GM21423 (cell line): ENCODE data around the gene NCF4.

Experiments
- ATAC-seq: cut with Tn5 transposase; IDR thresholded peaks from one replicate; pipeline ENCODE4 v1.9.1; 2021; ENCODE audit warnings: mild to moderate bottlenecking, moderate library complexity; ENCODE audit not compliant: unreplicated experiment

The NCF4 gene

DNA sequence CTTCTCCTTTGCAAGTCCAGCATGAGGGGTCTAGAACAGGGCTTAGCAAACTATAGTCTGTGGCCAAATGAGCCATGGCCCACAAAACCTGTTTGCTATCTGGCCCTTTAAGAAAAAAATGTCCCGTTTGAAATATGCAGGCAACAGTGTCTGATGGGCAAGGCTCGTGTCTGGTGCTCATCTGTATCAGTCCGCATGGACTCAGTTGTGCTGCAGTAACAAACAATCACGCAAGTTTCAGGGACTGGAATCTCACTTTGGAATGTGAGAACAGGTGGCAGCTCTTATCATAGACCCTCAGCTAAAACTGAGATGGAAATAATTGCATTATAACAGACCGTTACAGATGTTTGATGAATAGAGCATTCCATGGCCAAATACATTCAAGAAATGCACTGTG lies 24.9 kb upstream of the NCF4 start:
- no peak for ATAC-seq

DNA sequence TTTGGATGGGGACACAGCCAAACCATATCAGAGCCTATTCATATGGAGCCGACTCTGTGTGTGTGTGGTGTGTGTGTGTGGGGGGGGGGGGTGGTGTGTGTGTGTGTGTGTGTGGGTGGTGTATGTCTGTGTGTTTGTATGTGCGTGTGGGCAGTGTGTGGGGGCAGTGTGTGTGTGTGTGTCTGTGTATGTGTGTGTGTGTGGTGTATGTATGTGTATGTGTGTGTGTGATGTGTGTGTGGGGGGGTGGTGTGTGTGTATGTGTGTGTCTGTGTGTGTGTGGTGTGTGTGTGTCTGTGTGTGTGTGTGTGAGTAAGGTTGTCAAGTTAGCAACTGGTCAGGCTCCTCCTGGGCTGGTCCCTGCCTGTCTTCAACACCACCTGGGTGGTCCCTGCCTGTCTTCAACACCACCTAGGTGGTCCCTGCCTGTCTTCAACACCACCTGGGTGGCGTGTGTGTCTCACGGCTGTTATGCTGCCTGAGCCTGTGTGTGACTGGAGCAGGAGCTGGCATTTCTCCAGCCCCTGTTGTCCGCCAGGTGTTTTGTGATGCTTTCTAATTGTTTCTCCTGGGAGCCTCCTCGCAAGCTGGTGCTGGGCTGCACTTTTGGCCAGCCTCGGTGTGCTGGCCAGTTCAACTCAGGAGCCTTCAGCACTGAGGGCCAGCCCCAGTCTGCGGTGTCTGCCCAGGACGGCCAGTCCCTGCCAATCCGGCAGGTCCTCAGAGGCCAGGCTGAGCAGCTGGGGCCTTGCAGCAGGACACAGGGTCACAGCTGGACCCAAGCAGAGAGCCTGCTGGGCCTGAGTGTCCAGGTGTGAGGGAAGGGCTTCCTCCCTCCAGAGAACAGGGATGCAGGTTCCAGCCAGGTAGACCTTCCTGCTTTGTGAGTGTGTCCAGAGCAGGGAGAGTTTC lies 22.4 kb upstream of the NCF4 start:
- ATAC-seq: no peak

DNA sequence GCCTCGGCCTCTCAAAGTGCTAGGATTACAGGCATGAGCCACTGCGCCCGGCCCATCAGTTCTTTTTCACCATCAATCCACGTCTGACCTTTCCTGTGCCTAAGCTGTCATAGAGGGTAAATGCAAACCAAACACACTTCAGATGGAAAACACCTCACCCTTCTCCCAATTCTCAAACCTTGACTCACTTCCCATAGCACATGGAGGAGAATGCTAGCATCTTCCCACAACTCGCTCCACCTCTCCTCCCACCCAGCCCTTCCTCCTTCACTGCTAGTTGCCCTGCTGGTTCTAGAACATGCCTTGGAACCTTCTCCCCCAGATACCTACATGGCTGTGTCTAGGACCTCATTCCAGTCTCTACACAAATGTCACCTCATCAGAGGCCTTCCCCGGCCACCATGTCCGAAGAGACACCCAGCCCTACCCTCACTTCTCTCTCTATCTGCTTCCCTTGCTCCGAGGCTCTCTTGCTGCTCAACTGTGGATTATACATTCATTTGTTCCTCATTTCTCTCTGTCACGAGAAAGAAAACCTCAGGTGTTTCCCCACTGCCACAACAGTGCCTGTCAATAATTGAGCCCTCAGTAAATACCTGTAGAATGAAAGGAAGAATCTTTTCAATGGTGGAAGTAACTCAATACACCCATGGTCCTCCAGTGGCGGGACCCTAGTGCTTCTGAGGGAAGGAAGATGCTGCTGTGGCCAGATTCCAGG lies 21.3 kb upstream of the NCF4 start:
- ATAC-seq: no peak

GRCh38 chr22:36840106-36840505 lies 20.7 kb upstream of the NCF4 start:
- no peak for ATAC-seq

DNA sequence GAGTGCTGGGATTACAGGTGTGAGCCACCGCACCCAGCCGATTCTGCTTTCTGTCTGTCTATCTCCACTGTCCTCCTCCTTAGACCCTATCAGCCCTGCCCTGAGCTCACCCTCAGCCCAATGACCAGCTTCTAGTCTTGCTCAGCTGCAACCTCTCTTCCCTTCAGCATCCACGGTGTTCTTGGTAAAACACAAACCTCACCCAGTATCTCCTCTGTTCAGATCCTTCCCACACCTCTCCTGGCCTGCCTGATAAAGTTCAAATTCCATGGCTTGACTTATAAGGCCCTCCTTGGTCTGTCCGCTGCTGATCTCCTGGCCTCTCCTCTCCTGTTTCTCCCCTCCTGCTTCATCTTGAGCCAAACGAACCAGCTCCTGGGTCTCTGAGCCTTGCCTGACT lies 14.5 kb upstream of the NCF4 start:
- no peak for ATAC-seq

DNA sequence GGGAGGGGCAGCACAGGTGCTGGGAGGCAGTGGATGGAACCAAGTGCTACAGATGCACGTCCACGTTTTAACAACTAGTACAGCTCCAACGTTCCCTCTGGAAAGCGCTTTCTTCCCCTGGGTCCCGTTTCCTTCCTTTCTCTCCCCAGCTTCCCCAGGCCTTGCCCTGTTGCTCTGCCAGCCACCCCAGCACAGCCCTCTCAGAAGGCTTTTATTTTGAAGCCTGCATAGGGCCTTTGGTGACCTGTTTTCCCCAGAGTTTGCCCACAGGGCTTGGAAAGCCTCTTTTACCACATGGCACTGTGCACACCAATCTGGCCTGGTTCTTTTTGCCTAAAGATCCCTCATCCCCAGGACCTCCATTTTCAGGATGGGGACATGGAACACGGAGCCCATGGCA lies 13.9 kb upstream of the NCF4 start:
- no peak for ATAC-seq

- no peak for ATAC-seq
These were observed 10.8 kb upstream of the NCF4 start for GRCh38 chr22:36850056-36850455.

DNA sequence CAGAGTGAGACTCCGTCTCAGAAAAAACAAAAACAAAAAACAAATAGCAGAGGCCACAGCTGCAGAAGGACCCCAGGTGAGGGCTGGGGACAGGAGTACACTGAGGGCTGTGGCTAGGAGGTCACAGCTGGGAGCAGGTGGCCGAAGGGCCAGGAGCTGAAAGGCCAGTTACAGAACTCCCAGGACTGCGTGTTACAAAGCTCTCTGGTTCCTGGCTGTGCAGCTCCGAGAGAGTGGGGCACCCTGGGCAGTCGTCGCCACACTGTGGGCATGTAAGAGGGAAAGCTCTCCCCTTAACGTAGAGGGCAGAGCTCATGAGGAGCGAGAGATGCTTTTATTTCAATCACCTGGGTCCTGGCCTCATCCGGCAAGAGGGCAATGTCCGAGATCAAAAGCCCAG lies 10.1 kb upstream of the NCF4 start:
- ATAC-seq: no peak

GRCh38 chr22:36852056-36852973 lies 8.5 kb upstream of the NCF4 start:
- ATAC-seq: no peak

- ATAC-seq: no peak
These were observed 7.3 kb upstream of the NCF4 start for GRCh38 chr22:36853407-36854099.

GRCh38 chr22:36855478-36855877 lies 5.3 kb upstream of the NCF4 start:
- no peak for ATAC-seq

- ATAC-seq: no peak
These were observed 4.5 kb upstream of the NCF4 start for GRCh38 chr22:36856121-36856791.

- no peak for ATAC-seq
These were observed 4.0 kb upstream of the NCF4 start for GRCh38 chr22:36856792-36857135.

DNA sequence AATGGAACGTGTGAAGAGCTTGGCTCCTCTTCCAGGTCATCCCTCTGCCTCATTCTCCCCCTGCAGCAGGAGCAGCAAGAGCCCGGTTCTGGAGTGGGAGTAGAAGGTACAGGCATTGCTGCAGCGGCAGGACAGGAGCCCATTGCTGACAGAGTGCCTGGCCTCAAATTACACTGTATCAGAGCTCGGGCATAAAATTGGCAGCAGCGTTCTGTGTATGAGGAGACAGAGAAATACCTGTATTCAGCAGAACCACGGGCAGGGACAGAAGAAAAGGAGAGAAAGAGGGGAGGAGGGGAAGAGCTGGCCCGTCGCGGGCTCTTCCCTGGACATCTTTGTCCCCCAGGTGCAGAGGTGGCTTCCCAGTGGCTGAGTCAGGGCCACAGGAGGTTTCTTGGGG lies 2.6 kb upstream of the NCF4 start:
- ATAC-seq: no peak

- no peak for ATAC-seq
These were observed 1.8 kb upstream of the NCF4 start for GRCh38 chr22:36858966-36859365.

GRCh38 chr22:36860017-36860416 lies 789 bp upstream of the NCF4 start:
- ATAC-seq: no peak

- no peak for ATAC-seq
These were observed 377 bp upstream of the NCF4 start for GRCh38 chr22:36860438-36860820.

- ATAC-seq: no peak
These were observed 1.7 kb downstream of the NCF4 start for GRCh38 chr22:36862251-36863242.

- no peak for ATAC-seq
These were observed 2.5 kb downstream of the NCF4 start for GRCh38 chr22:36863281-36863680.
